GM19023 (cell line): ENCODE results near the gene DPYD.

Source experiments
- ATAC-seq: cut with Tn5 transposase; IDR thresholded peaks from one replicate; pipeline ENCODE4 v1.9.1; 2021; ENCODE audit warnings: mild to moderate bottlenecking, moderate library complexity; ENCODE audit not compliant: unreplicated experiment

DPYD gene

DNA sequence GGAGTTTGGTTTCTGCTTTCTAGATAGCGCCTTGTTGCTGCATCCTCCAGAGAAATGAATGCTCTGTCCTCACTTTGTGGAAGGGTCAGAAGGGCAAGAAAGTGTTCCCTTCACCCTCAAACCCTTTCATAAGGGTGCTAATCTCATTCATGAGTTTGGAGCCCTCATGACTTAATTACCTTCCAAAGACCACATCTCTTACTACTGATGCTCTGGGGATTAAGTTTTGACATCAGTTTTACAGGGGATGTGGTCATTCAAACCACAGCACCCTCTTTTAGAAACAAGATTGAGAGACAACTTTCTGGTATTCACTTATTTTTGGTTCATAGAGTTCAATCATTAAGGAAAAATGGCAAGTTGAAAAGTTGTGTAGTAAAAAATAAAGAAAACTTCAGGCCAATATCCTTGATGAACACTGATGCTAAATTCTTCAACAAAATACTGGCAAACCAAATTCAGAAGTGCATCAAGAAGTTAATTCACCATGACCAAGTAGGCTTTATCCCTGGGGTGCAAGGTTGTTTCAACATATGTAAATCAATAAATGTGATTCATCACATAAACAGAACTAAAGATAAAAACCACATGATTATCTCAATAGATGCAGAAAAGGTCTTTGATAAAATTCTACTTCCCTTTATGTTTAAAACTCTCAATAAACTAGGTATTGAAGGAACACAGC lies 757.1 kb downstream of the DPYD start:
- no peak for ATAC-seq

DNA sequence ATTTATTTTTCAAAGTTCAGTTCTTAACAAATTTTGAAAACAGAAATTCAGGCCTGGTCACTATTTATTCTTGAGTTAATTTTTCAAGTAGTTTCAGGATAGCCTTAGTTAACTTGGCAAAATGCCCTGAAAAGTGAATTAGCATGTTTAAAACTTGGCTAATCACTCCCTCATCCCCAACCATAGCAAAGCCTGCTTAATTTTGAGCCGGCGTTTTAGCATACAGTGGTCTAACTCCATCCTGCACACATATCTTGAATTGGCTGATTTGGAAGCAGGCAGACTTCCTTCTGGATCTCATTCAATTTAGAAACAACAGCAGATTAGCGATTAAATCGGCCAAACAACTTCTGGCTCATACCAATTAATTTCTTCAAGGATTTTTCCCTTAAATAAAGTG lies 760.0 kb downstream of the DPYD start:
- no peak for ATAC-seq

GRCh38 chr1:97159342-97159741 lies 761.5 kb downstream of the DPYD start:
- ATAC-seq: peak; percentile 45

DNA sequence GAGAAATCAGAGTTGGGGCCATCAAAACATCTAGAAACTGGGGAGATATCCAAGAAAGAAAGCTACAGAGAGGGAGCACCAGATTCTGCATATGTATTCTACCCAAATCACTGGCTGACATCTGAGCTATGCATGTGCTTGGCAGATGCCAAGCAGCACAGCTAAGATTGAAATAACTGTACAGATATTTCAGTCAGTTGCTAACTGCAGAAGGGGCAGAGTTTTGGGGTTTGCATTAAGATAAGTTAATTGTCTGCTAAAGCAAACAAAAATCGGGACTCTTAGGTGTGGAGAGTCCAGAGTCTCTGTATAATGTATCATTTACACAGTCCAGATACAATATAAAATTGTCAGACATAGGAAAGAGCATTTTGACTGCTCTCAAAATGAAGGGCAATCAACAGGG lies 762.1 kb downstream of the DPYD start:
- ATAC-seq: no peak

DNA sequence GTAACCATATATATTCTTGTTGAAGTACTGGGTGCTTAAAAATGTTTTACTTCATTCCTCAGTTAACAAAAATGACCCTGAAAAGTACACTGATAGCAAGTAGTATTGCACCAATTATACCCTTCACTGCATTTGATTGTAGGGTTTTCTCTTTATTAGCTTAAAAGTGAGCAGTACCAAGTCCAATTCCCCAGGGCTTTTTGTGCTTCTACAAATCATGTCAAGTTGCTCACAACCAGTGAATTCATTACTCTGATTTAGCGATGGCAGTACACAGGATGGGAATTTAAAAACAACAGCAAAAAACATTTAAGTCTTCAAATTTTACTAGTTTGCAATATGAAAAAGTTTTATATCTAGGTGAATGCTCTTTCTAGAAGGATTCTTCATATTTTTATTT lies 762.8 kb downstream of the DPYD start:
- no peak for ATAC-seq

DNA sequence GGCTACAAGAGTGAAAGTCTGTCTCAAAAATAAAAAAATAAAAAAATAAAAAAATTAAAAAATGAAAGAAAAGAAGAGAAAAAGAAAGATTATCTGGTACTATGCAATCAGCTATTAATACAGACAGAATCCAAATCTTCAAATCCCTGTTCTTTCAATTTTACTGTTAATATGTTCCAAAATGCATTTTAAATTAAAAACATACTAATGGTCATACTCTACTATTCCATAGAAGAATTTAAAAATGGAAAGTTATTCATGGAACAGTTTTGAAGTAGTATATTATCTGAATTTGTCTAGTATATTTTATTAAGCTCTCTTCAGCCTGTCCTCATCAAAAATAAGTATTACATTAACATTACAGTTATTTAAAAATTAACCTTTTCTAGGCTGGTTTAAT lies 769.2 kb downstream of the DPYD start:
- ATAC-seq: no peak

DNA sequence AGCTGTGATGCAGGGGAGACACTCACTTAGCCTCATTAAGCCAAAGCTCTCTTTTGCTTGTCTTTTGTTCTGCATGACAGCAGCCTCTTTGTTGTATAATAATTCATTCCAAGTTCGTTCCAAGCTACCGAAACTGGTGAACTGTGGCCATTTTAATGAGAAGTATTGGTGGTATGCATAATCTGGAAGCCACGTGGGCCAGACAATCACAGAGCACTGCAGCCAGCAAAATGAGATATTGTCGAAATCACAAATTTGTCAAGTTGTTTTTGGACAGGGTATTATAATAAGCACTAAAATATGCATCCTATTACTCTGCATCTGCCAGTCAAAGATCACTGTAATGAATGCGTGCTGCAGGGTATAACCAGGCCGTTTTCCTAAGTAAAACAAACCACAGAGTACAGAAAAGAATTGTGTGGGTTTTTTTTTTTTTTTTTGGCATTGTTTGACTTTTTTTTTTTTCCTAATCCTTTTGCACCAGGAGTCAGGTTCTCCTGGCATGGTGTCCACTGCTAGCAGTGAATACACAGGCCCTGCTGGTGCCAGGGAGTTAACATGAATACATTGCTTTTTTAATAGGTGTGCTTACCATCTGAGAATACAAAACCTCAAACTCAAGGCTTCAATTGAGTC lies 775.4 kb downstream of the DPYD start:
- ATAC-seq: no peak

DNA sequence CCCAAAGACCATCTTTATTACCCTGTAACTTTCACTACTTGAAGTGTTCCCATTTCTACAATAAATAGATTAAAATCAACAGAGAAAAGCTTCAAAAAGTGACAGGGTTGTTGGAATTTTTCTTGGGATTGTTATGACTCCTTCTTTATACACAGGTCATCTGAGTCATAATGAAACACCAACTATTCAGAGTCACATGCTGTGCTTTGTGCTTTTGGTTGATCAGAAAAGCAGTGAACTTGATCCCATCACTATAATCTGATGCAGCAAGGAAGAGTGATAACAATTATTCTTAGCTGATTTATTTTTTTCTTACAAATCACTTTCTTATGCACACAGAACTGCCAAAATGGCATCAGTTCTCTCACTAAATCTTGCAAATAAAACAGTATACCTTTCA lies 776.3 kb downstream of the DPYD start:
- ATAC-seq: no peak

- no peak for ATAC-seq
These were observed 777.5 kb downstream of the DPYD start for GRCh38 chr1:97143236-97143882.

DNA sequence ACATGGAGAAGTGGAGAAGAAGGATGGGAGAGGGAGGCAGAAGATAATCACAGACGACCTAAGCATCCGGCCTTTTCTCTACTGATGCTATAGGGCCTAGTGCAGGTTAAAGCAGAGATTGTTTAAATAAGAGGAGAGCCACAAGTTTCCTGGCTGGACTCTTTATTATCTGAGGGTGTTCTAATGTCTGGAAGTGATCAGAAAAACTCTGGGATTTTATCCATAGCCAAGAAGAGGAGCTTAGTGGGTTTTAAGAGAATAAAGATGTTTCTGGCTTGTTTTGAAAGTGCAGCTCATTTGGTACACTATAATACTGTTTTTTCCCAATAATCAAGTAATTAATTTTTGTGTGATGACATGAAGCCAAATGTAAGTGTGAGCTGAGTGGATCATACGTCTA lies 780.2 kb downstream of the DPYD start:
- ATAC-seq: no peak

DNA sequence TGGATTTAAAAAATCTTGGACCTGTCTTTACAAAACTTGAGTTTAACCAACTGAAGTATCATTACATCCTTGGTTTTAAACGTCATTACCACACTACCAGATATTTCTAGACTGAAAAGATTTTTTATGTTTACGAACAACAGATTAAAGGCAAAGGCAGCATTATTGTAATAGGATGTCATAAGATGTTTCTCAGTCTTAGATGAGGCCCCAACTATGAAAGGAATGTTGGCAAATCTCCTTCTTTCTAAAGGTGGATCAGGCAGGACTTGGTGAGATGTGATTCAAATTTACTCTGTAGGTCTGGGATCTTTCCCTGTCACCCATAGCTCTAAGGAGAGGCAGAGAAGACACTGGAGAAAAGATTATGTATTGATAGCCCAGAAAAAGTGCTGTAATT lies 781.3 kb downstream of the DPYD start:
- ATAC-seq: no peak

DNA sequence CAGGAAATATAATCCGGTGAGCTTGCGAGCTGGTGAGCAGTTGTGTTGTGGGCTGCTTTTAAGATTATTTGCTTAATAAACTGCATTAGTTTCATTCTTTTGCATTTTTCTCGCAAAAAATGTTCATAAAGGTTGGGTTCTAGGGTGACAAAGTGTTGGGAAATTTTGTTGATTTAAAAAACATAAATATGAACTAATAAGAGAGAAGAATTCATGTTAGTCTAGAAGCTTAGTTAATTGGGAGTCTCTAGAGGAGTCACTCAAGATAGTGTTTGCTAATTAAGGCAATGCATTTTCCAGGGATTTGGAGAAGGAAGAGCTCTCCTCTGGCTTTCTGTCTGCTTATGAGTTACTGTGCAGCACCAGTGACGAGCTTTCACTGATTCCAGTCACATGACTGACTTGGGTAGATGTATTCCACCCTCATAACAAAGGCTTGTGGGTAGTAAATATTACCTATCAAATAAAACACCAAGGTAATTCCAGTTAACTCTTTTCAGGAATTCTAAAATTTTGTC lies 782.3 kb downstream of the DPYD start:
- ATAC-seq: peak; percentile 45

DNA sequence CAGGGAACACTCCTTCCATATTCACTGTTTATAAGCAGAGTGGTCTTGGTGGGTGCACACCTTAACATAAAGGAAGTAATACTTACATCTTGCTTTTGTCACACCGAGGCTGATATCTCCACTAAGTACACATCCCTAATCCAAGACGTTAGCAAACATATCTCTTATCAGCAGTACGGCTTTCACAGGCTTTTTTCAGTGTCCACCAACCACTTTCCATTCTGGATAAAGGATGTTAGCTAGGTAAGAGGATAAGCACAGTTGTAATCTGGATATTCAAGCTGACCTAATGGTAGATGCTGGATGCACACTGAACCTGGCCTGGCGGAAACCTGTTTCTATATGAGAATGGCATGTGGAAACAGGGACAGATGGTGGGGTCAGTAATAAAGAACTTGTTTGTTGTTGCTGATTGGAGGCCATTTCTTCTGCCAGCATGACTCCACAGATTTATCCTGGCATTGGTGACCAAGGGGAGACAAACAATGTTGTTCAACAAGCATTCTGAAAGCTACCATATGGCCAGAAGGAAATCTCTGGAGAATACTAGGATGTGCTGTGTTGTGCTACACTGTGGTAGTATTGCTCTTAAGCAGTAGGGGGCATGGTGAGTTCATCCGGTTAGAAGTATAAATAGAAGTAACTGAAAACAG lies 782.8 kb downstream of the DPYD start:
- peak; percentile 95 for ATAC-seq

- ATAC-seq: no peak
These were observed 783.8 kb downstream of the DPYD start for GRCh38 chr1:97136996-97137395.

- ATAC-seq: no peak
These were observed 784.9 kb downstream of the DPYD start for GRCh38 chr1:97135972-97136371.

GRCh38 chr1:97128426-97128825 lies 792.4 kb downstream of the DPYD start:
- no peak for ATAC-seq

- ATAC-seq: no peak
These were observed 797.0 kb downstream of the DPYD start for GRCh38 chr1:97123717-97124431.

DNA sequence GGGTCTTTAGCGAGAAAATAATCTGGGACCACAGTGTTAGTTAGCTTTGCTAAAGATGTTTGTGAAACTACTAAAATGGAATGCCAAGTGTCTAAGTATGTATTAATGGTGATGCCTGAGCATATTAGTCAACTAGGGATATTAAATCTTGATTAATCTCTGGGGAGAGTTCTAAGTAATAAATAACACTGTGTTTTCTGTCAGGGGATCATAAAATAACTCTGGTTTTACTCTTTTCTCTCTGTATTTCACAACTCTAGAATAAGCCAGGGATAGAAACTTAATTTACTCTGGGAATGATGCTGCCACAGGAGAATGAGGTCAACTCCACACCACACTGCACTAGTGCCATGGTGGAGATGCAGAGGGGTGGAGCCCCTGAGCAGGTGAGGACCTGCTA lies 800.0 kb downstream of the DPYD start:
- ATAC-seq: no peak

DNA sequence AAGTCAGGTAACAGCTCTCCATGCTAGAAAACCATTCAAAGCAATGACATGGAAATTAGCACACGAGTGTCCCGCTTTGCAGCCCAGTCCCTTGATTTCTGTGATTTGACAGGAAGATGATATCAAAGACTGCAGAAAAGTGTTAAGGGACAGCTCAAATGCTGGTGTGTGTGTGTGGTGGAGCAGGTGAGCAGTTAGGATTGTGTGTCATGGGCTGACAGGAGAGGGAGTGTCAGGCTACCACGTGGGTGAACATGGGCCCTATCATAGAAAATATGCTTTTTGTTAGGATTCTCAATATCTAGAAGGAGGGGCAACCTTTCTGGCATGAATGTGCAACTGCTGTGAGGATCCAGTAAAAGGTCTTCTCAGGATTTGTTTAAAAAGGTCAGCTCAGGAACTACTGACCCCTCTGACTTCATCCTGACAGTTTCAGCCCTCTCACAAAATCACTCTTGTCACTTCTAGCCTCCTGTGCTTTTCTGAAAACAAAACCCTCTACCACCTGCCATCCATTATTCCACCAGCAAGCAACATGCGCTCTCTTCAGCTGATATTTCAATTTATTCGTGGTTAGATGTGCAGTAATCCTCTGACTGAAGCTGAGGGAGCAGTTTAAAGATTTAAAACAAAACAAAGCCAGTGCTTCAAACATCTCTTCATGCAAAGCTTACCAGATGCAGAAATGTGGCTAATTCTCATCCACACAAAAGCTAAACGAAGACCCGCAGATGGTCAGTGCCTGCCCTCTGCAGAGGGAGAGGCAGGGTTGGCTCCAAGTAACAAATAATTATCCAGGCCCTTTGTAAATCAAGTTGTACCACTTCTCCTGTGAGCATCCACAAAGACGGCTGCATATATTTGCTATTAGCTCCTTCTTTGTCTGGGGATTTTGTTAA lies 801.3 kb downstream of the DPYD start:
- ATAC-seq: no peak

GRCh38 chr1:97114842-97115241 lies 806.0 kb downstream of the DPYD start:
- ATAC-seq: no peak
